ENCODE measurements around the gene CRAT.

The CRAT gene

DNA sequence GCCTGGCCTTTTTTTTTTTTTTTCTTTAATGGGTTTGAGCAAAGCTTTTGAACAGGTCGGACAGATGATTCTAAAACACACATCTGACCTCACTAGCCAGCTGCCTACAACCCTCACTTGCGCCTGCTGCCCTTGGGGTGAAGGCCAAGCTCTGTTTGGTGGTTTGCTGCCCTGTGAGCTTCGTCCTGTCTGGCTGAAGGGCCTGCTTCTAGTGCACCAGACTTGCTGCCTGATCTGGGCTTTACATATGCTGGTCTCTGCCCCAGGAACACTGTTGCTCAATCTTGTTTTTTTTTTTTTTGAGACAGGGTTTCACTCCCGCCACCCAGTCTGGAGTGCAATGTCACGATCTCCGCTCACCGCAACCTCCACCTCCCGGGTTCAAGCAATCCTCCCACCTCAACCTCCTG, 46.1 kb downstream of the CRAT start:
- no peak for DNase-seq (ENCODE audit: low spot score)

DNA sequence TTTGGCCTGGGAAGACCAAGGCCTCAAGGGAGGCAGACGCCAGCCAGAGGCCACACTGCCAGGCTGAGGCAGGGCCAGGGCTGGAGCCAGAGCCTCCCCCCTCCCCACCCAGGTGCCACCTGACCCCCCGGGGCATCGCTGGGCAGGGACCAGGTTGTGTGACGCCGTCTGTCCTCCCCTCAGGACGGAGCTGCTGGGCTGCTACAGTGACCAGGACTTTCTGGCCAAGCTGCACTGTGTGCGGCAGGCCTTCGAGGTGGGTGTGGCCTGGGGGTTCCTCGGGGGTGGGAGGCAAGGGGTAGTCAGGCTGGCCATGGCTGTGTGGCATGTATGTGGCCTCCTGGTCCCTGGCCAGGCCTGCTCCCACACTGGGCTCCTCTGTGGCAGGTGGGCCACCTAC, 47.5 kb downstream of the CRAT start:
- no peak for DNase-seq (ENCODE audit: low spot score)

DNA sequence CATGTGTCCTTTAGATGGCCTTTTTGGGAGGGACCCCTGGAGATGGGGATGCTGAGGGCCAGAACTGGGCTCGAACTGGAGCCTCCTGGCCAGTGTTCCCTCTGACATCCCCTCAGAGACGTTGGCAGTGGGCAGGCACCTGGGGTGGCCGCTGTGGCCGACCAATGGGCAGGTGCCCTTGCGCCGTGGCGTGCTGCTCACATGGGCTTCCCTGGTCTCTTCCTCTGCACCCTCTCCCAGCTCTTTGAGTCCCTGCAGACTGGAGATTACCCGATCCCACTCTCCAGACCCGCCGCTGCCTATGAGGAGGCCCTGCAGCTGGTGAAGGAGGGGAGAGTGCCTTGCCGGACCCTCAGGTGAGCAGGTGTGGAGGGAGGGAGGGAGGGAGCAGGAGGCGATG, 49.6 kb downstream of the CRAT start:
- DNase-seq (ENCODE audit: low spot score) = no peak

DNA sequence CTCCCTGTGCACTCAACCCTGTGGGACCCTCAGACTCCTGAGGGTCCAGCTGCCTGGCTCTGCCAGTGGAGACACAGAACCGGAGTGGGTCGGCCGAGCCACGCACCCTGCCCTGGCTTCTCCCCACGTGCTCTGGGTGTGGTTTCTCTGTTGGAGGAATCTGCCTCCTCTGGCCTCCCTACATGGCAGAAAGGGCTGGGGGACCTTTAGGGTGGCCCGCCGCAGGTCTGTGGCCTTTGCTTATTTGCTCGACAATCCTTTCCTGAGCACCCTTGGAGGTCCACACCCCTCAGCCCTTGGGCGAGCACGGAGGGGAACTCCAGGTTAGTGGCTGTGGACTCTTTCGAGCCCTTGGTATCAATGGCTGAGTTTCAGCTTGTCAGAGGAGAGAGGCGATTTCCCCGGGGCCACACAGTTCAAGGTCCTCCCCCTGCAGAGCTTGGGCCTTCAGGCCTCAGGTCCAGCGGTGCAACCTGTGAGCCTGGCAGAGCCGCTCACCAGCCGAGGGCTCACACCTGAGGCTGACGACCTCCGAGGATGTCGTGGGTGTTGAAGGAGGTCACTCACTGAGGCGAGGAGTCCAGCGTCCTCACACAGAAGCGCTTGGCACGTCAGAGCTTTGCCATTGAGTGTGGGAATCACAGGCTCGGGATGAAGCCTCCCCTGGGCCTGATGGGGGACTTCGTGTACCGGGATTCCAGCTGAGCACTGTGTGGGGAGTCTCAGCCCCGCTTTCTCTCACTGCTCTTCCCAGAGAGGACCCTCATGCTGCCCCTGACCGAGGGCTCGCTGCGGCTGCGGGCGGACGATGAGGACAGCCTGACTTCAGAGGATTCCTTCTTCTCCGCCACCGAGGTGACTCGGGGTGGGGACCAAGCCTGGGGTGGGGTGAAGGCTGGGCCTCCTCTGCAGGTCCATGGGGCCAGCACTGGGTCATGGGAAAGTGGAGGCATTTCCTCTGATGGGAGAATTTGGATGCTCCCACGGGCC, 50.5 kb downstream of the CRAT start:
- DNase-seq (ENCODE audit: low spot score) = no peak

DNA sequence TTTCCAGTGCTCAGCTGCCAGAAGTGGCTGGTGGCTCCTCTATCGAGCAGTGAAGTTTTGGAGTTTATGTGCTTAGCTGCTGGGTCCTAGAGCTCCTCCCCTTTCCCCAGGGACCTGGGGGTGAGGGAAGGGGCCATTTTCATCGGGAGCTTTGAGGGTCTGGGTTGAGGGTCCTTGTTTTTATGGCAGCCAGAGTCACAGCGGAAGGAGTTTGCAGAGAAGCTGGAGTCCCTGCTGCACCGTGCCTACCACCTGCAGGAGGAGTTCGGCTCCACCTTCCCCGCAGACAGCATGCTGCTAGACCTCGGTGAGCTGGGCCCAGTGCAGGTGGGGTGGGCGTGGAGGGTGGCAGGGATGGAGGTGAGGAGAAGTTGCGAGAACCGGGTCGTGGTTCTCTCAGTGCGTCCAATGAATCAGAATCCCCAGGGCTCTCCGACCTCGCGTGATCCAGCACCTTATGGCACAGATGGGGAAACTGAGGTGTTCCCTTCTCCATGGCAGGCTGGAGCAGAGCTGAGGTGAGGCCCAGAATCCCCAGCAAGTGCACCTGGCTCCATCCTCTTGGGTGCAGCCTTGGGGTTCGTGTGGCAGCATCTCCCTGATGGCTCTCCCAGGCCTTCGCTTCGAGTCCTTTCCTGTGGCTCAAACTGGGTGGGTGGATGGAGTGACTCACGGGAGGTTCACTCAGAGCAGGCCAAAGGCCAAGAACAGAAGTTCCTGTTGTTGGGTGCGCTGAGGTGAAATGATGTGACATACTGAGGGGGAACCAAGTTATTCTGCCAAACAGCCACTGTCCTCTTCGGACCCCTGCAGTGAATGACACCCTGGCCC, 51.4 kb downstream of the CRAT start:
- DNase-seq (ENCODE audit: low spot score) = no peak

DNA sequence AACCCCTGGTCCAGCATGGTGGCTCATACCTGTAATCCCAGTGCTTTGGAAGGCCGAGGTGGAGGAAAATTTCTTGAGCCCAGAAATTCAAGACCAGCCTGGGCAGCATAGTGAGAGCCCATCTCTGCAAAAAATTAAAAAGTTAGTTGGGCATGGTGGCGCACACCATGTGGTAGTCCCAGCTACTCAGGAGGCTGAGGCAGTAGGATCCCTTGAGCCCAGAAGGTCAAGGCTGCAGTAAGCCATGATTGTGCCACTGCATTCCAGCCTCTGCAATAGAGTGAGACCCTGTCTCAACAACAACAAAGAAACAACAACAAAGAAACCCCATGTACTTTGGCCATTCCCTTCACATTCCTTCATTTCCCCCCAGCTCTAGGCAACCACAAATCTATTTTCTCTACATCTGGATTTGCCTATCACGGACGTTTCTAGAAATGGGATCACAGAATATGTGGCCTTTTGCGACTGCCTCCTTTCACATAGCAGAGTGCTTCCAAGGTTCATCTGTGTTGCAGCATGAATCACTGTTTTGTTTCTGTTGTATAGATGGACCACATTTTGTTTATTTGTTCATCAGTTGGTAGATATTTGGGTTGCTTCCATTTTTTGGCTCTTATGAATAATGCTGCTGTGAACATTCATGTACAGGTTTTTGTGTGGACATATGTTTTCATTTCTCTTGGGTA, 56.3 kb downstream of the CRAT start:
- DNase-seq (ENCODE audit: low spot score) = no peak

DNA sequence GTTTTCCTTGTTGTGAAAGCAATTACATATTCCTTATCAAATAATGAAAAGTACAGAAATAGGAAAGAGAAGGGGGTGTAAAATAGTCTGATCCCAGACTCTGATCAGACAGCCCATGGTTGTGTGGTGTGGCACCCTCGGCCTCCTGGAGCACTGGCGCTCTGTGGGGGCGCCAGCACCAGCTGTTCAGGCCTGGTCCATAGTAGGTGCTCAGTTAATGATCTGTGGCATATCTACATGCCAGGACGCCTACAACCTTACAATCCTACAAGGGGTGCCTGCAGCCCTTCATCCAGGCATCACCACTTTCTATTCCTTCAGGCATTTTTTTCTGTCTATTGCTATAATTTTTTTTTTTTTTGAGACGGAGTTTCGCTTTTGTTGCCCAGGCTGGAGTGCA, 57.6 kb downstream of the CRAT start:
- no peak for DNase-seq (ENCODE audit: low spot score)

DNA sequence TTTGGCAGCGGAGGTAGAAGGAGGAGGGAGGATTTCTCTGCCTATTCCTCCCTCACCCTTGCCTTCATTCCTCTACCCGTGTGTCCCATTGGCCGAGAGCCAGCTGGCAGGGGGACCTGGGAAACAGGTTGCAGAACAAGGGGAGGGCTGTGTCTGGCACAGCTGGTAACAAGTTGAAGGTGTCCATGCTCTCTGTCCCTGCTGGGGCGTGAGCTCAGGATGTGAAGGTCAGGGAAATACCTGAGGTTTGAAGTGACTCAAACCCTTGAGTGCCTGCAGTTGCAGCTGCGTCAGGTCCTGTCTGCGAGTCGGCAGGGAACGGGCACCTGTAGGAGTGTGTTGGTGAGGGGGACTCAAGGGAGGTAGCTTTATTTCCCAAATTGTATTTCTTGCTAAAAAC, 58.0 kb downstream of the CRAT start:
- no peak for DNase-seq (ENCODE audit: low spot score)
